GM21825 (cell line): ENCODE data around the gene TOR1B.
A peak's percentile ranks its signal among the peaks of the same experiment; 100 is the strongest.
"Not testable (repeated sequence)": the region's sequence is repeated elsewhere in the genome, so short reads cannot be mapped to it uniquely, and the experiment has no call there.

ENCODE experiments used
- ATAC-seq: cut with Tn5 transposase; IDR thresholded peaks from one replicate; pipeline ENCODE4 v1.9.1; 2021; ENCODE audit warnings: mild to moderate bottlenecking, moderate library complexity; ENCODE audit not compliant: unreplicated experiment

Gene TOR1B

DNA sequence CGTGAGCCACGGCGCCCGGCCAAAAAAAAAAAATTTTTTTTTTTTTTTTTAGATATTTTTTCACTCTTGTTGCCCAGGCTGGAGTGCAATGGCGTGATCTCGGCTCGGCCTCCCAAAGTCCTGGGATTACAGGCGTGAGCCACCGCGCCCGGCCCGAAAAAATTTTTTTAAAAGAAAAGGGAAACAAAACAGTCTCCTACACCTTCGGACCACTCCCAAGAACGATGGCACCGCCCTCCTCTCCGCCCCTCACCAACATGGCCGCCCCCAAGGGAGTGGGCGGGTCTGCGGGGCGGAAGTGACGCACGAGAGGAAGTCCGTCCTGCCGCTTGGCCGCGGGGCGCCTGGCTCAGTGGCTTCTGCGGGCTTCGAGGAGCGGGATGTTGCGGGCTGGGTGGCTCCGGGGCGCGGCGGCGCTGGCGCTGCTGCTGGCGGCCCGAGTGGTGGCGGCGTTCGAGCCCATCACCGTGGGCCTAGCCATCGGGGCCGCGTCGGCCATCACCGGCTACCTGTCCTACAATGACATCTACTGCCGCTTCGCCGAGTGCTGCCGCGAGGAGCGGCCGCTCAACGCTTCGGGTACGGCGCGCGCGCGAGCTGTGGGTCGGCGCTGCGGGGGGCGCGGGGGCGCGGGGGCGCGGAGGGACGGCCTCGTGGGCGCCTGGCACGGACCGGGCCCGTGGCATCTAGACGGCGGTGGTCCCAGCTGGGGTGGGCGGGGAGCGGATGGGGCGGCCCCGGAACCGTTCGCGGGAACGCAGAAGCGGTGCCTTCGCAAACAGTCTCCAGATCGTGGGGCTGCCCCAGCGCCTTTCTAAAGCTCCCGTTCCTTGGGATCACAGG, at the start of gene TOR1B:
Gene TOR1B (plus strand): TSS at position 352 of the 843 bp plus-strand sequence. CDS start 29 bp downstream, at position 381.
- peak; percentile 72 for ATAC-seq

DNA sequence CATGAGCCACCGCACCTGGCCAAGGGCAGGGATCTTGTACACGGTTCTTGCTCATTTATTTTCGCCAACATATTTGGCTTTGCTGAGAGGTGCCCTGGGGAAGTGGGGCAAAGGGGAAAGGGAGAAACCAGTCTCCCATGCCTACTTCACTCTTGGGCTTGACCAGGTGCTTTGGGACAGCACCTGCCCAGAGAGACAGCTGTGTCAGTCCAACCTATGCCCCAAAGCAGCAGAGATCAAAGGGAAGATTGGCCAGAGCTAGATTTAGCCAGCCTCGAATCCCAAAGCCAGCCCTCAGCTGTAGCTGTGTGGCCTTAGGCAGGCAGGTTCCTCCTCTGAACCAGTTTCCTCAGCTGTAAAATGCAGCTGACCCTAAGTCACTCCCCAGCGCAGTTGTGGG, 47.8 kb upstream of the TOR1B start:
- ATAC-seq = no peak

- ATAC-seq = no peak
Measured at GRCh38 chr9:129756191-129756590, 46.8 kb upstream of the TOR1B start.

DNA sequence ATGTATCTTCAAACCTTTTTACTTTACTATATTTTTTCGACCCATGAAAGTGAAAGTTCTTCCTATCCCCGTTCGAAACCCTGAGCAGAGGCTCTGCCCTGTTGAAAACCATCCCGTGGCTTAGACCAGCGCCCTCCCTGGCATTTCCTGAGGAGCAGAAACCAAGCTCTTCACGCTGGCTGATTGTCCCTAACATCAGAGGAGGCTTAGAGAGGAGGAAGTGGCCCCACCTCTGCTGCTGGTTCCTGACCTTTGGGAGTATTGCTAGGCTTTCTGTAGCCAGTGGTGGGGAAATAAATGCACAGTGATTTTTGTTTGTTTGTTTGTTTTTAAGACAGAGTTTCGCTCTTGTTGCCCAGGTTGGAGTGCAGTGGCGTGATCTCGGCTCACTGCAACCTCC, 45.9 kb upstream of the TOR1B start:
- ATAC-seq = no peak

- no peak for ATAC-seq
Measured at GRCh38 chr9:129759319-129759718, 43.7 kb upstream of the TOR1B start.

DNA sequence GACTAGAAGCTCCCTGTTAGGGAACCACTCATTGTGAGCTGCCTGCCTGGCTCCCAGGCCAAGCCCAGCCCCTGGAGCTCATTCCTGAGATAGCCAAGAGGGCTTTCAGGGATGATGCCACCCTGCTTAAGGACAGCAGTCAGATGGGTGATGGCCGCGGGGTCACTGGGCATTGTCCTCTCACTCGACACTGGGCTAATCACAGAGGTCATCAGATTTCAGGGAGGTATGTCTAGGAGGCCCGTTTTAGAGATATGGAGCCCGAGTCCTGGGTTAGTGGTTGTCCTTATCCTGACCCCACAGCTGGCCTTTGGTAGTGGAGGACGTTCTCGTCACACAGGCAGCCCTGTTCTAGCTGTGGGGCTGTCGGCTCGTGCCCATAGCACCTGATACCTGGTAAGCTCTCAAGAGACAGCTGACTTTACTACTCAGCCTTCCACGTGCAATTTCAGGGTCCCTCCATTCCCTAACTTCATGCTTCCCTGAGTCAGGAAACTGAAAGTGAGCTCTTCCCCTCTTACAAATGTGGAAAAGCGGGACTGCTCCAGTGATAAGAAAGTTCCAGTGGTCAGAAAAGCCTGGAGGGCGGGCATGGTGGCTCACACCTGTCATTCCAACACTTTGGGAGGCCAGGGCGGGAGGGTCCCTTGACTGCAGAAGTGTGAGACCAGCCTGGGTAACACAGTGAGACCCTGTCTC, 43.0 kb upstream of the TOR1B start:
- no peak for ATAC-seq

DNA sequence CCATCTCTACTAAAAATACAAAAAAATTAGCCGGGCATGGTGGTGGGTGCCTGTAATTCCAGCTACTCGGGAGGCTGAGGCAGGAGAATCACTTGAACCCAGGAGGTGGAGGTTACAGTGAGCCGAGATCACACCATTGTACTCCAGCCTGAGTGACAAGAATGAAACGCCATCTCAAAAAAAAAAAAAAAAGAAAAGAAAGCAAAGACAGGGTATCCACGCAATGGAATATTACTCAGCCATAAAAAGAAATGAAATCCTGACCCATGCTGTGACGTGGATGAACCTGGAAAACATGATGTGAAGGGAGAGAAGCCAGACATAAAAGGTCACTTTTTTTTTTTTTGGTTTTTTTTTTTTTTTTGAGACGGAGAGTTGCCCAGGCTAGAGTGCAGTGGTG, 42.2 kb upstream of the TOR1B start:
- ATAC-seq = not testable (repeated sequence)

DNA sequence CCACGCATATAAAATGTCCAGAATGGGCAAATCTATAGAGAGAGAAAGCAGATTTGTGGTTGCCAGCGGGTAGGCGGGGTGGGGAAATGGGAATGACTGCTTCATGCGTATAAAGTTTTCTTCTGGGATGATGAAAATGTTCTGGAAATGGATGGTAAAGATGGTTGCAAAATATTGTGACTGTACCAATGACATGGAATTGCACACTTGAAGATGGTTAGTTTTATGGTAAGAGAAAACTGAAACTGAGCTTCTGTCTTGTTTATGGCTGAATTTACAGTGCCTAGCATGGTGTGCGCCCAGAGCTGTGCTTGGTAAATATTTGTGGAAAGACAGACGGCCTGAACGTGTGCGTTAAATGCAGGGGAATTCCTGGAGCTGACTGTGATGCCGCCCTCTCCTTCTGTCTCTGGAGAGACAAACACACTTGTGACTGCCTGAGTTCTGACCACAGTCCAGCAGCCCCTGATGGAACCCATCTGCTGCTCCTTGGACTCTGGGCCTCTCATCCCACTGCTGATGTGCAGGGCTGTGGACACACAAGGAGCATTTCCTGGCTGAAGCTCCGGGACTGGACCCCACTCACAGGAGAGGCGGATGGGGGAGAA, 41.6 kb upstream of the TOR1B start:
- no peak for ATAC-seq

DNA sequence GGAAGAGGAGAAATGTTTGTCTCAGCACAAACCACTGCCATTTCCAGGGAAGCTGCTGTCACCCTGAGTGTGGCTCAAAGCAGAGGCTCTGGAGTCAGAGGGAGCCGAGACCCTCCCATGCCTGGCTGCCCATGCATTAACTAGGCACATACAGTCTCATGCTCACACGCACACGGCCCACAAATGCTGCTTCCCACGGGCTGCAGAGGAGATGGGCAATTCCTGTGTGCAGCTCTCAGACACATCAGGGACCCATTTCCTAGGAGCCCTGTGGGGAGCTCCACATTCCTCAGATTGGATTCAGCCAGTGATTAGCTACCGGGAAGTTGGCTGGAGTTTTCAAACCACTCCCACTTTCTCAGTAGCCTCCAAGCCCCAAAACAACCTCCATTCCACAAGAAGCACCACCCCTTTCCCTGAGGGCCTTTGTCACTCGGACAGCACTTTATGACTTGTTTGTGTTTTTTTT, 41.0 kb upstream of the TOR1B start:
- no peak for ATAC-seq

DNA sequence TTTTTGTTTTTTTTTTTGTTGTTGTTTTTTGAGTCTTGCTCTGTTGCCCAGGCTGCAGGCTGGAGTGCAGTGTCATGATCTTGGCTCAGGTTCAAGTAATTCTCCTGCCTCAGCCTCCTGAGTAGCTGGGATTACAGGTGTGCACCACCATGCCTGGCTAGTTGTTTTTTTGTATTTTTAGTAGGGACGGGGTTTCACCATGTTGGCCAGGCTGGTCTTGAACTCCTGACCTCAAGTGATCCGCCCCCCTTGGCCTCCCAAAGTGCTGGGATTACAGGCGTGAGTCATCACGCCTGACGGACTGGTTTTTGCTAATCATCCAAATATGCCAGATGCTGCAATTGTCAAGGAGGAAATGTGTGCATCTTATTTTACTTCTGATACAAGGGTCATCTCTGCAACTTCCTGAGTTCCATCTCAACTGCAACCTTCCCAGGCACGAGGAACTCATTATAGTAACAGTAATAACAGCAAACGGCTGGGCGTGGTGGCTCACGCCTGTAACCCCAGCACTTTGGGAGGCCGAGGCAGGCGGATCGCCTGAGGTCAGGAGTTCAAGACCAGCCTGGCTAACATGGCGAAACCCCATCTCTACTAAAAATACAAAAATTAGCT, 40.5 kb upstream of the TOR1B start:
- not testable (repeated sequence) for ATAC-seq

DNA sequence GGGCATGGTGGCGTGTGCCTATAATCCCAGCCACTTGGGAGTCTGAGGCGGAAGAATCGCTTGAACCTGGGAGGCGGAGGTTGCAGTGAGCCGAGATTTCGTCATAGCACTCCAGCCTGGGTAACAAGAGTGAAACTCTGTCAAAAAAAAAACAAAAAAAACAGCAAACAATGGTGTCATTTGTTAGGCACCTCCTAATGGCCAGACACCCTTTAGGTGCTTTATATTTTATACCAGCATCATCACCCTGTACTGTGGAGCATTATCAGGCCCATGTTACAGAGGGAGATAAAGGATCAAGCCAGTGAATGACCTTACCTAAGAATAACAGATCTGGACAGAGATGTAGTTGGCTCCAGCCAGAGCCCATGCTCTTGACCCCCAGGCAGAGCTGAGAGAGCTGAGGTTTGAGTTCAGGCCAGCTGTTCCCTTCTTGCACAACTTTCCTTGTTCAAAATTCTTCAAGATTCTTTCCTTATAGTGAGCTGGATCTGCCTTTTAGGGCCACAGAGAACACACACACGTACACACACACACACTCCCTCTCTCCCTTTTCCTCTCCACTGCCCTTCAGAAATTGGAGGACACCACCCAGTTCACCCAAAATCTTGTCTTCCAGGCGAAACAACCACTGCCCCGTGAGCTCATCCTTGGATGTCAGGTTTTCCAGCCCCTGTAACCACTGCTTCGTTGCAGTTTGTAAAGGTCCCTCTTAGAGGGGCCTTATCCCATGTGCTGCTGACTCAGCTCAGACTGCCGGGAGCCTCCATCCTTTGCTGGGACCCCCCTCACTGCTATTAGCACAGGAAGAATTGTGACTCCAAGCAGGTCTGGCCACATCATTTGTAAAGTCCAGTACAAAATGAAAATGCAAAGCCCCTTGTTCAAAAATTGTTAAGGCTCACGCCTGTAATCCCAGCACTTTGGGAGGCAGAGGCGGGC, 39.7 kb upstream of the TOR1B start:
- no peak for ATAC-seq

DNA sequence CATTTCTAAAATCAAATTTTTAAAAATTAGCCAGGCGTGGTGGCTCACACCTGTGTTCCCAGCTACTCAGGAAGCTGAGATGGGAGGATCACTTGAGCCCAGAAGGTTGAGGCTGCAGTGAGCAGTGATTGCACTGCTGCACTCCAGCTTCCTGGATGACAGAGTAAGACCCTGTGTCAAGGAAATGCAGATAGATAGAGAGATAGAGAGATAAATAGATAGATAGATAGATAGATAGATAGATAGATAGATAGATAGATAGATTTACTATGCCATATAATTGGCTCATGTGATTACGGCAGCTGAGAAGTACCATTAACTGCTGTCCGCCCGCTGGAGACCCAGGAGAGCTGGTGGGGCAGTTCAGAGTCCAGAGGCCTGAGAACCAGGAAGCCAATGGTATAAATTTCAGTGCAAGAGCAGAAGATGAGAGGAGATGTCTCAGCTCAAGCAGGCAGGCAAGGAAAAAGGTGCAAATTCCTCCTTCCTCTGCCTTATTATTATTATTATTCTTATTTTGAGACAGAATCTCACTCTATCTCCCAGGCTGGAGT, 37.1 kb upstream of the TOR1B start:
- no peak for ATAC-seq

DNA sequence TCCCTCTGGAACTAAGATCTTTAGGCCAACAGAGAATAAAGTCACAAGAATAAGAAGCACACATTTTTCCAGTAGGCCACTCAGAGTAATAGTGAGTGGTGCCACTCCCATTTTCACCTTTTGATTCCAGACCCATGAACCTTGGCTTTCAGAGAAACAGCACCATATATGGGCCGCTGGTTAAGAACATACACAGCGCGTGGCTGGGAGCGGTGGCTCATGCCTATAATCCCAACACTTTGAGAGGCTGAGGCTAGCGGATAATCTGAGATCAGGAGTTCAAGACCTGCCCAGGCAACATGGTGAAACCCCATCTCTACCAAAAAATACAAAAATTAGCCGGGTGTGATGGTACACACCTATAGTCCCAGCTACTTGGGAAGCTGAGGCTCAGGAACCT, 34.5 kb upstream of the TOR1B start:
- no peak for ATAC-seq

- ATAC-seq = no peak
Measured at GRCh38 chr9:129769669-129770068, 33.3 kb upstream of the TOR1B start.

GRCh38 chr9:129770741-129771140, 32.2 kb upstream of the TOR1B start:
- ATAC-seq = no peak

DNA sequence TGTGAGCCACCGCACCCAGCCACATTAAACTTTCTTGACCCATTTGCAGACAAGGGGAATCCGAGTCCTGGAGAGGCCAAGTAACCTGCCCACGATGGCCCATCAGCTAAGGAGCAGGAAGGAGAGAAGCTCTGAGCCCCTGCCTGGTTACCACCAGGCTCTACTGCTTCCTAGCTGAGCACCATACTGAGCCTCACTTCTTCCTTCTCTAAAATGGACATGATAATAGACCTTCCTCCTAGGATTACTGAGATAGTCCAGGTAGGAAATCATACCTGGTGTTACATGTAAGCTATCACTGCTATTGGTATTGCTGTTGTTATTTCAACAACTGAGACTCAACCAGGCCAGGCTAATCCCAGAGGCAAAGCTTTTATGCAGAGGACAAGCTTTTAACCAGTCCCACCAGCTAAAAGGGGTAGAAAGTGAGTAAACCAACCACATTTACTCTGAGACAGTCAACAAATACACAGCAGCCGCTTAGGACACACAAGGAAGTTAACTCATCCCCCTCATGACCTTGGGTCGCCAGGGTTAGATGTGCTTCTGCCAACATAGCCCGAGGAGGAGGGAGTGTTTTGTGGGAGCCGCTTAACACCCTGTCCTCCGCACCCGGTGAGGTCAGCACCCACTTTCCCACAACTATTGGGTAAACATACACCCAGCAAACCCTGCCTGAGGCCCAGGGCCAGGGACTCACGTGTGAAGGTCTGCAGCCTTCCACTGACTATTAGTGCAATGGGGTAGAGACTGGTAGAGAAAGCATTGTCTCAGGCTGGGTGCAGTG, 29.5 kb upstream of the TOR1B start:
- ATAC-seq = no peak

DNA sequence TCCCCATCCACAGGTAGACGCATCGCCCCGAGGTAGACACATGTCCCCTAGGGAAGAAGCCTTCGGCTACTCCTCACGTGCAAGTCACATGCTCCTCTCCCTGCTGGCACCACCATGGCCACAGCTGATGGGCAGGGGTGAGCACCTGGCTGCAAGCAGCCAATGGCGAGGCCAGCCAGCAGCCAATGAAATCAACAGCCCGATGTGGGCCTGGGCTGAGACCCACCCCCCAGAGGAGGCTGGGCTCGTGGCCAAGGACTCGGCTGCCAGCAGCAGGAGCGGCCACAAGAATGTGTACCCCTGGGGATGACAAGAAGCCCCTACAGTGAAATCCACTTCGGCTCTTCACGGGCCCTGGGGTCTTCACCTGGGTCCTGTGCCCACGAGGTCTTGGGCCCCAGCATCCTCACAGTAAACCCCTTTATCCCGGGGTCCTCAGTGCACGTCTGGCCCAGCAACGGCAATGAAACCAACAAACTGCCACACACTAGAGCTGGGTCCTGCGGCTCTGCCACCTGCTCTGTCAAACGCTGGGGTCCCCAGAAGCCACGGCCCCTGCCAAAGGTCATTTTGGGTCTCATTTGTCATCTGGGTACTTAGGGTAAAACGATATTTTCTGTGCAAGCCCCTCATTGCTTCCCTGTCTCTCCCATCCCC, 28.1 kb upstream of the TOR1B start:
- no peak for ATAC-seq

- ATAC-seq = no peak
Measured at GRCh38 chr9:129775448-129775798, 27.6 kb upstream of the TOR1B start.

GRCh38 chr9:129776096-129776495, 26.9 kb upstream of the TOR1B start:
- ATAC-seq = not testable (repeated sequence)
